HCT116 (cell line): ENCODE measurements around the gene CDH11. TPM values are rescaled to one million over a fixed set of nuclear protein-coding genes. Genes with fewer than 3 reads are reported as not detected.

Experiments
- ATAC-seq: fragments of 200-7000 bp; cut with Tn5 transposase; 2 replicates; pipeline ENCODE4 v1.9.1; 2020; ENCODE audit warnings: mild to moderate bottlenecking, moderate library complexity
- BruUV-seq: library from RNA; stranded (reverse); fragments of 400-500 nt; replicated peaks from 2 replicates; lab custom pipeline; 2021; lab: Mats Ljungman, UMichigan
- CTCF ChIA-PET: fragments of 300-600 bp; sonication (Branson Sonifier 250); formaldehyde crosslinking; loops from one replicate; lab custom pipeline; 2021; ENCODE audit warnings: antibody characterized with exemption; lab: Charles Lee
- POLR2A ChIA-PET: fragments of 300-600, 350-600 bp; sonication (Branson Sonifier 250); formaldehyde crosslinking; loops from one replicate; lab custom pipeline; 2021; ENCODE audit warnings: antibody characterized with exemption; lab: Charles Lee
- RAD21 ChIA-PET, 2 experiments: fragments of 300-600 bp; sonication (Branson Sonifier 250); formaldehyde crosslinking; loops; one replicate each; lab custom pipeline; 2023; ENCODE audit warnings: low total read pairs in 2 of 2; ENCODE audit not compliant: uncharacterized antibody in 2 of 2, unreplicated experiment in 2 of 2, low non-redundant PET in 1 of 2; lab: Charles Lee
- DNase-seq: peaks from one replicate; pipeline ENCODE4 v3.0.0-alpha.2; 2010; ENCODE audit warnings: low read depth, low spot score
- H2AFZ ChIP-seq: fragments of 200-600 bp; shearing (Covaris generic), sonication (generic); 2 replicates; pipeline ENCODE4 v1.6.1; 2017; ENCODE audit warnings: low read depth, mixed run types, mixed read lengths, antibody characterized with exemption, low read length; ENCODE audit not compliant: poor library complexity, severe bottlenecking
- H3K27ac ChIP-seq: 2 replicates; pipeline ENCODE4 v1.5.1; 2012; ENCODE audit warnings: low read depth, low read length
- H3K27me3 ChIP-seq: fragments of 200-600 bp; sonication (generic); 2 replicates; pipeline ENCODE4 v1.6.1; 2016; ENCODE audit warnings: mixed run types, low read length, mixed read lengths; ENCODE audit not compliant: insufficient read depth
- H3K36me3 ChIP-seq, 2 experiments: fragments of 200-500 bp in 1 of 2; fragments of 200-600 bp in 1 of 2; sonication (Bioruptor generic) in 1 of 2; sonication (generic) in 1 of 2; 2 replicates each; pipeline versions ENCODE4 v1.5.1 to v1.6.1; 2014 to 2016; ENCODE audit warnings: low read length in 2 of 2, inconsistent platforms in 1 of 2, mixed read lengths in 1 of 2, mixed run types in 1 of 2; ENCODE audit not compliant: insufficient read depth in 2 of 2, control insufficient read depth in 1 of 2
- H3K4me1 ChIP-seq, 2 experiments: fragments of 200-600 bp in 1 of 2; sonication (generic) in 1 of 2; 2 replicates each; pipeline versions ENCODE4 v1.5.1 to v1.6.1; 2012 to 2017; ENCODE audit warnings: low read length in 2 of 2, inconsistent platforms in 1 of 2, mild to moderate bottlenecking in 1 of 2, mixed read lengths in 1 of 2, mixed run types in 1 of 2, moderate library complexity in 1 of 2; ENCODE audit not compliant: insufficient read depth in 2 of 2, control insufficient read depth in 1 of 2
- H3K4me2 ChIP-seq: fragments of 200-600 bp; sonication (generic); 2 replicates; pipeline ENCODE4 v1.6.1; 2017; ENCODE audit warnings: mixed run types, low read length, mixed read lengths
- H3K4me3 ChIP-seq, 2 experiments: fragments of 200-600 bp in 1 of 2; sonication (generic) in 1 of 2; replicated peaks in 1 of 2; 2 replicates each; pipeline ENCODE4 v1.5.1; 2011 to 2016; ENCODE audit warnings: low read length in 2 of 2, control low read depth in 1 of 2, low read depth in 1 of 2, mild to moderate bottlenecking in 1 of 2, mixed read lengths in 1 of 2, mixed run types in 1 of 2
- H3K79me2 ChIP-seq: fragments of 200-600 bp; sonication (generic); 2 replicates; pipeline ENCODE4 v1.6.1; 2017; ENCODE audit warnings: mild to moderate bottlenecking, mixed run types, low read length, moderate library complexity, mixed read lengths; ENCODE audit not compliant: insufficient read depth
- H3K9ac ChIP-seq: fragments of 200-600 bp; sonication (generic); 2 replicates; pipeline ENCODE4 v1.6.1; 2016; ENCODE audit warnings: low read length, mixed read lengths
- H3K9me2 ChIP-seq: fragments of 200-600 bp; sonication (generic), shearing (Covaris generic); 2 replicates; pipeline ENCODE4 v1.6.1; 2017; ENCODE audit warnings: mixed run types, mild to moderate bottlenecking, moderate library complexity; ENCODE audit not compliant: insufficient read depth
- H3K9me3 ChIP-seq, 2 experiments: fragments of 200-500 bp in 1 of 2; fragments of 200-600 bp in 1 of 2; sonication (Bioruptor generic) in 1 of 2; sonication (generic) in 1 of 2; 2 replicates each; pipeline ENCODE4 v1.6.1; 2014 to 2017; ENCODE audit warnings: low read length in 2 of 2, mixed read lengths in 2 of 2, inconsistent platforms in 1 of 2, low read depth in 1 of 2, mild to moderate bottlenecking in 1 of 2, mixed run types in 1 of 2, moderate library complexity in 1 of 2; ENCODE audit not compliant: control insufficient read depth in 1 of 2, insufficient read depth in 1 of 2
- H4K20me1 ChIP-seq: fragments of 200-600 bp; sonication (generic), shearing (Covaris generic); 2 replicates; pipeline ENCODE4 v1.6.1; 2017; ENCODE audit warnings: mixed run types, mild to moderate bottlenecking, moderate library complexity; ENCODE audit not compliant: insufficient read depth
- CBX3 ChIP-seq: IDR thresholded peaks from 2 replicates; pipeline ENCODE4 v1.6.1; 2012; ENCODE audit warnings: low read depth
- CEBPB ChIP-seq: IDR thresholded peaks from 2 replicates; pipeline ENCODE4 v1.6.1; 2012; ENCODE audit warnings: low read depth
- ELF1 ChIP-seq: IDR thresholded peaks from 2 replicates; pipeline ENCODE4 v1.6.1; 2012; ENCODE audit warnings: low read depth, borderline replicate concordance
- EZH2phosphoT487 ChIP-seq: fragments of 200-600 bp; IDR thresholded peaks from 2 replicates; pipeline ENCODE4 v1.6.1; 2018; ENCODE audit warnings: antibody characterized with exemption, borderline replicate concordance
- FOSL1 ChIP-seq: IDR thresholded peaks from 2 replicates; pipeline ENCODE4 v1.6.1; 2012; ENCODE audit warnings: low read depth
- JUND ChIP-seq: IDR thresholded peaks from 2 replicates; pipeline ENCODE4 v1.6.1; 2012
- POLR2A ChIP-seq: IDR thresholded peaks from 2 replicates; pipeline ENCODE4 v1.7.0; 2011; ENCODE audit warnings: borderline replicate concordance; ENCODE audit not compliant: insufficient read depth, insufficient read length; ENCODE audit errors: extremely low read depth
- POLR2AphosphoS5 ChIP-seq: IDR thresholded peaks from 2 replicates; pipeline ENCODE4 v1.6.1; 2011; ENCODE audit warnings: mild to moderate bottlenecking, low read depth, low read length, moderate library complexity
- RAD21 ChIP-seq: IDR thresholded peaks from 2 replicates; pipeline ENCODE4 v1.6.1; 2012; ENCODE audit warnings: low read depth, mild to moderate bottlenecking
- SIN3A ChIP-seq: IDR thresholded peaks from 2 replicates; pipeline ENCODE4 v1.6.1; 2012; ENCODE audit warnings: low read depth
- SP1 ChIP-seq: IDR thresholded peaks from 2 replicates; pipeline ENCODE4 v1.6.1; 2012; ENCODE audit warnings: low read depth
- YY1 ChIP-seq: IDR thresholded peaks from 2 replicates; pipeline ENCODE4 v1.6.1; 2011; ENCODE audit warnings: low read length, low read depth, moderate library complexity, mild to moderate bottlenecking; ENCODE audit not compliant: insufficient replicate concordance; ENCODE audit errors: extremely low read depth
- ZBTB33 ChIP-seq: IDR thresholded peaks from 2 replicates; pipeline ENCODE4 v1.6.1; 2011; ENCODE audit warnings: mild to moderate bottlenecking, low read length, moderate library complexity; ENCODE audit not compliant: insufficient replicate concordance; ENCODE audit errors: extremely low read depth
- ZFX ChIP-seq: fragments of 450-650 bp; IDR thresholded peaks from 2 replicates; pipeline ENCODE4 v1.6.1; 2017
- intact Hi-C: fragments of 100-400 bp; cut with micrococcal nuclease; formaldehyde crosslinking; loops from 2 replicates; pipeline ENCODE4 v1.10.0; 2022
- total RNA-seq: library from RNA; stranded (reverse); gene quantifications from one replicate; pipeline ENCODE4 v1.2.1, GENCODE V29; 2021; ENCODE audit not compliant: unreplicated experiment
- TF ChIP-seq, protein P1 (sequence below): IDR thresholded peaks from 2 replicates; pipeline ENCODE4 v1.6.1; 2012

CDH11 gene
- total RNA-seq, 1 experiment from 2014 or later, result 0.52 TPM

GRCh38 chr16:65106757-65107156 lies 15.1 kb downstream of the CDH11 start:
- ChIA-PET POLR2A (no interaction called here), CTCF (no interaction called here), RAD21 (no interaction called here)
- DNase-seq, result no peak
- H4K20me1 ChIP-seq, result no peaks in the 10 kb centered on the region
- H3K4me1 ChIP-seq, result no peaks in the 10 kb centered on the region
- no peak overlapping the region for H3K4me3 ChIP-seq
- peaks cover 6 to 27% of the 10 kb centered on the region in 2 experiments; a peak in 2 of 4 replicates for H3K9me3 ChIP-seq
- no peaks in the 10 kb centered on the region for H3K9me2 ChIP-seq
- no TSS peak for BruUV-seq
- no peaks in the 10 kb centered on the region for H3K36me3 ChIP-seq
- no peak overlapping the region for H2AFZ ChIP-seq
- H3K9ac ChIP-seq, result no peak overlapping the region
- no peak overlapping the region for H3K27ac ChIP-seq
- no peaks in the 10 kb centered on the region for H3K79me2 ChIP-seq
- H3K27me3 ChIP-seq, result no peaks in the 10 kb centered on the region
- H3K4me2 ChIP-seq, result no peak overlapping the region
- no peak for ATAC-seq
- TF ChIP-seq RAD21 (no peak), POLR2AphosphoS5 (no peak), FOSL1 (no peak), CEBPB (no peak), SIN3A (no peak), ELF1 (no peak), ZBTB33 (no peak), YY1 (no peak), SP1 (no peak), ZFX (no peak), CBX3 (no peak), POLR2A (no peak), JUND (no peak), EZH2phosphoT487 (no peak)
- TF ChIP-seq, protein P1, sequence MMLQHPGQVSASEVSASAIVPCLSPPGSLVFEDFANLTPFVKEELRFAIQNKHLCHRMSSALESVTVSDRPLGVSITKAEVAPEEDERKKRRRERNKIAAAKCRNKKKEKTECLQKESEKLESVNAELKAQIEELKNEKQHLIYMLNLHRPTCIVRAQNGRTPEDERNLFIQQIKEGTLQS, result no peak
- intact Hi-C loops, result no loop called here
